ENCODE data around the gene ARID4A.

GRCh38 chr14:58291646-58292045 is 6.7 kb upstream of the ARID4A start:
- no peak for TF ChIP-seq CTCF (IDR thresholded peaks at IDR 0.05)
- TF ChIP-seq POLR2A (IDR thresholded peaks at IDR 0.05), result no peak

All from heart left ventricle (tissue), 13 donors.